Transverse colon (tissue), 4 donors: Measurements from ENCODE around the gene CDPF1. TPM values are rescaled to one million over a fixed set of nuclear protein-coding genes. Genes with fewer than 3 reads are reported as not detected.

Experiments used
- DNase-seq: peaks from one replicate; pipeline ENCODE4 v3.0.0-alpha.2; 2019
- H3K27ac ChIP-seq, 4 donors: fragments of 200-600 bp; sonication (generic); 2 replicates each; pipeline ENCODE4 v1.5.1; 2016 to 2018; ENCODE audit warnings: inconsistent platforms in 4 of 4
- H3K27me3 ChIP-seq: fragments of 200-600 bp; sonication (generic); 2 replicates; pipeline ENCODE4 v1.5.1; 2017; ENCODE audit warnings: inconsistent platforms
- H3K36me3 ChIP-seq, 4 donors: fragments of 200-600 bp; sonication (generic); 2 replicates each; pipeline ENCODE4 v1.5.1; 2017 to 2019; ENCODE audit warnings: inconsistent platforms in 4 of 4
- H3K4me1 ChIP-seq, 4 donors: fragments of 200-600 bp; sonication (generic); 2 replicates each; pipeline ENCODE4 v1.5.1; 2017 to 2020; ENCODE audit warnings: inconsistent platforms in 4 of 4
- H3K4me3 ChIP-seq, 4 donors: fragments of 200-600 bp; sonication (generic); 1 replicate in 1 of 4; 2 replicates in 3 of 4; pipeline versions ENCODE4 v1.5.1 to v1.6.1; 2017 to 2019; ENCODE audit warnings: inconsistent platforms in 4 of 4
- H3K9me3 ChIP-seq, 2 donors: fragments of 200-600 bp; sonication (generic); 2 replicates each; pipeline ENCODE4 v1.5.1; 2017 to 2019; ENCODE audit warnings: inconsistent platforms in 2 of 2
- CTCF ChIP-seq, 5 experiments: fragments of 200-600 bp in 3 of 5; fragments of 450-650 bp in 2 of 5; sonication (generic) in 3 of 5; IDR thresholded peaks; 1 replicate in 2 of 5; 2 replicates in 3 of 5; pipeline ENCODE4 v1.5.1; 2016 to 2017; ENCODE audit warnings: antibody characterized with exemption in 5 of 5, inconsistent platforms in 3 of 5, mild to moderate bottlenecking in 2 of 5, moderate library complexity in 1 of 5
- EP300 ChIP-seq: sonication (generic); formaldehyde crosslinking; IDR thresholded peaks from one replicate; pipeline ENCODE4 v1.6.1; 2017; ENCODE audit warnings: antibody characterized with exemption, low read depth
- POLR2A ChIP-seq: fragments of 450-650 bp; IDR thresholded peaks from one replicate; pipeline ENCODE4 v1.6.1; 2016; ENCODE audit warnings: antibody characterized with exemption, mild to moderate bottlenecking, moderate library complexity
- POLR2AphosphoS5 ChIP-seq, 3 donors: sonication (generic); formaldehyde crosslinking; IDR thresholded peaks; one replicate each; pipeline ENCODE4 v1.6.1; 2016; ENCODE audit warnings: antibody characterized with exemption in 3 of 3
- WGBS, 2 donors: methylation state at CpG; one replicate each; pipeline ENCODE4 v1.1.5; 2018; ENCODE audit warnings: low coverage in 1 of 2; 5-methylcytosine and 5-hydroxymethylcytosine counted together
- in situ Hi-C, 4 donors: fragments of 200-750 bp; cut with MboI; loops; one replicate each; pipeline versions ENCODE4 v1.15.0 to v1.15.1; 2017; ENCODE audit warnings: low sequenced_read_pairs in 3 of 4, low pct_ligation_motif_present in 1 of 4, low pct_unique_long_range_greater_than_20kb in 1 of 4
- intact Hi-C: fragments of 100-400 bp; cut with DNase I; formaldehyde crosslinking; loops from one replicate; pipeline ENCODE4 v1.15.1; 2023; ENCODE audit warnings: low total_unique reads
- total RNA-seq, 4 donors: library from RNA; depleted of rRNA; stranded (reverse); fragments of >200 nt; gene quantifications; one replicate each; pipeline ENCODE4 v1.1.0, GENCODE V29; 2016

Gene CDPF1
- total RNA-seq, 4 donors from 2014 or later = 8.2 to 11.9 (median 9.0) TPM; not detected in 1

DNA sequence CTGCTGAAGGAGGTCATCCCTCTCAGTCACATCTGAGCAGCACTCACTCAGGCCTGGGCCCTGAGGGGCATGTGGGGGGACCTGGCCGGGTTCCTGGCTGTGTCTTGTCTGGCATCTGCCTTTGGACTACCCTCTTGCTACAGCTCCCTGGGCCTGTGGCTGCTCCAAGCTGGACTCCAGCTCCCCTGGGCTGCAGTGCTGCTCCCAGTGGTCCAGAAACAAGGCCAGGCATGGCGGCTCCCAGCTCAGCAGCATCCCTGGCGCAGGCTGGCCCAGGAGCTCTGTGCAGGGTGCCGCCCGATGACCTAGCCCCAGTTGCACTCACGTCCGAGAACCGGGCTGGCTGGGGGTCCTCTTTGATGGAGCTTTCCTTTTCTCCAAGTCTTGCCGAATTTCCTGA, 5.3 kb downstream of the CDPF1 start:
- TF ChIP-seq EP300 (no peak), POLR2A (no peak), CTCF (IDR thresholded peaks at IDR 0.05) (no peak), POLR2AphosphoS5 (IDR thresholded peaks at IDR 0.05) (no peak)
- intact Hi-C loops = loop anchor here (5.0 kb wide), 1 partner anchor 92 kb away; the partner anchor contains the start of gene PPARA

GRCh38 chr22:46242076-46242475, 8.0 kb downstream of the CDPF1 start:
- no peak for TF ChIP-seq EP300
- no peak for TF ChIP-seq POLR2AphosphoS5 (IDR thresholded peaks at IDR 0.05)
- TF ChIP-seq CTCF (IDR thresholded peaks at IDR 0.05) = no peak
- no peak for TF ChIP-seq POLR2A
- no peak for DNase-seq
- in situ Hi-C loops = no loop called here
- 82 to 91% methylated on average over 2 to 10 of the region's 10 CpGs for WGBS, 2 donors
- H3K9me3 ChIP-seq = no peaks in the 10 kb centered on the region
- no peak overlapping the region for H3K4me3 ChIP-seq
- peaks cover 0 to 16% (median 0%) of the 10 kb centered on the region in 4 donors for H3K4me1 ChIP-seq
- H3K27ac ChIP-seq = no peak overlapping the region
- H3K36me3 ChIP-seq = peaks cover 0 to 5% (median under 1%) of the 10 kb centered on the region in 4 donors
- no peaks in the 10 kb centered on the region for H3K27me3 ChIP-seq
- intact Hi-C loops = no loop called here

More for the DNA sequence above, 5.3 kb downstream of the CDPF1 start:
- no peak for DNase-seq
- H3K27ac ChIP-seq = no peak overlapping the region
- in situ Hi-C loops = no loop called here
- H3K36me3 ChIP-seq = no peaks in the 10 kb centered on the region
- peaks cover 0 to 22% (median 5%) of the 10 kb centered on the region in 4 donors for H3K4me1 ChIP-seq
- H3K4me3 ChIP-seq = no peak overlapping the region
- no peaks in the 10 kb centered on the region for H3K27me3 ChIP-seq
- no peaks in the 10 kb centered on the region for H3K9me3 ChIP-seq
- WGBS, 2 donors = 93% methylated on average over 7 of the region's 9 CpGs; no CpG with 5 or more reads in 1 of the 2 donors

GRCh38 chr22:46241396-46242007, 8.6 kb downstream of the CDPF1 start:
- Histone ChIP-seq H3K27ac (no peak overlapping the region), H3K4me3 (no peak overlapping the region), H3K9me3 (no peaks in the 10 kb centered on the region), H3K27me3 (no peaks in the 10 kb centered on the region), H3K36me3 (peaks cover 0 to 6% (median 3%) of the 10 kb centered on the region in 4 donors), H3K4me1 (peaks cover 0 to 16% (median 0%) of the 10 kb centered on the region in 4 donors)
- in situ Hi-C loops (no loop called here), intact Hi-C loops (no loop called here)
- 71 to 90% methylated on average over 3 to 5 of the region's 5 CpGs for WGBS, 2 donors
- no peak for DNase-seq
- TF ChIP-seq POLR2AphosphoS5 (IDR thresholded peaks at IDR 0.05) (no peak), EP300 (no peak), POLR2A (no peak), CTCF (IDR thresholded peaks at IDR 0.05) (no peak)

DNA sequence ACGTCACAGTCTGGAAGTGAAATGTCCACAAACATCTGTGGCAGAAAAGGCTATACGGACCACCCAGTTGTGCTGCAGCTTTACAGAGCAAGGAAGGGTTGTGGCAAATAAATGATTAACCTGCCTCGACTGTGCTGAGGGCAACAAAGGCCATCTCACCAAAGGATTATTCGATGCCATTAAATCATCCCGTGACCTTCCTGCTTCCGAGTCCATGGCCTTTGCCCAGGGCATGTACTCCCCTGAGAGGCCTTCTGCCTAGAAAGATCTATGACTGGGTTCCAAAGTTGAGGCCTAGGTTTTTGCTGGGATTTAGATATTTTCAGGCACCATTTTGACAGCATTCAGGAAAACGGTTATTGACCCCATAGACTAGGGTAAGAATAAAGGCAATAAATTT, 9.2 kb downstream of the CDPF1 start:
- no peak overlapping the region for H3K27ac ChIP-seq
- intact Hi-C loops (no loop called here), in situ Hi-C loops (no loop called here)
- peaks cover 0 to 11% (median 4%) of the 10 kb centered on the region in 4 donors for H3K36me3 ChIP-seq
- WGBS, 2 donors = 63 to 95% methylated on average over 4 to 7 of the region's 7 CpGs
- H3K4me1 ChIP-seq = peaks cover 0 to 16% (median 0%) of the 10 kb centered on the region in 4 donors
- H3K27me3 ChIP-seq = no peaks in the 10 kb centered on the region
- TF ChIP-seq POLR2A (no peak), CTCF (IDR thresholded peaks at IDR 0.05) (no peak), POLR2AphosphoS5 (IDR thresholded peaks at IDR 0.05) (no peak), EP300 (no peak)
- no peaks in the 10 kb centered on the region for H3K9me3 ChIP-seq
- no peak overlapping the region for H3K4me3 ChIP-seq
- DNase-seq = no peak
